ENCODE results near the gene LTO1. TPM values are rescaled to one million over a fixed set of nuclear protein-coding genes. Genes with fewer than 3 reads are reported as not detected.

Gene LTO1
- polyA plus RNA-seq, 2 of the 4 experiments (the other 2 are of a cell fraction), result 25.1 to 27.0 TPM

GRCh38 chr11:69632900-69633299 is 42.3 kb downstream of the LTO1 start:
- FAIRE-seq (no peak), DNase-seq (ENCODE audit: low read depth in 1 of 2, low spot score in 1 of 2) (no peak), ATAC-seq (no peak)
- TF ChIP-seq ATOH8 (CRISPR knock-in tag; IDR thresholded peaks at IDR 0.05; ENCODE audit: low read depth) (no peak), BHLHE40 (IDR thresholded peaks at IDR 0.05; ENCODE audit: low read depth, low read length) (no peak), POLR2A (IDR thresholded peaks at IDR 0.05; ENCODE audit: low read length) (no peak)
- 86% methylated on average over 4 of the region's 4 CpGs for WGBS (ENCODE audit: missing lambda C conversion rate)
- peaks cover 15% of the 10 kb centered on the region for H3K4me1 ChIP-seq
- H3K4me3 ChIP-seq, result no peak overlapping the region
- POLR2A ChIA-PET, result no interaction called here
- no peak overlapping the region for H3K27ac ChIP-seq
- peaks cover 10% of the 10 kb centered on the region for H3K9me3 ChIP-seq
- CTCF ChIA-PET, result interaction anchor here (1.0 to 2.4 kb wide), 3 partner anchors 10 to 532 kb away, joined by 4 to 10 read pairs (median 4); no protein-coding TSS in a partner anchor
- H3K4me2 ChIP-seq, result no peak overlapping the region

GRCh38 chr11:69630424-69630823 is 44.7 kb downstream of the LTO1 start:
- H3K27ac ChIP-seq, result no peak overlapping the region
- no peak for FAIRE-seq

GRCh38 chr11:69630017-69630416 is 45.1 kb downstream of the LTO1 start:
- FAIRE-seq (no peak), ATAC-seq (peak; percentile 61 to 83; a peak in 3 of 6 replicates), DNase-seq (ENCODE audit: low read depth in 1 of 2, low spot score in 1 of 2) (peak in 1 of 2 experiments; percentile 47)
- TF ChIP-seq CHD4 (IDR thresholded peaks at IDR 0.05; ENCODE audit: borderline replicate concordance), result no peak
- peak; percentile 80 for TF ChIP-seq USF2 (IDR thresholded peaks at IDR 0.05)
- H3K4me3 ChIP-seq, result no peak overlapping the region
- no peak overlapping the region for H3K27ac ChIP-seq
- H3K4me1 ChIP-seq, result no peaks in the 10 kb centered on the region
- POLR2A ChIA-PET, result no interaction called here
- 79% methylated on average over 2 of the region's 2 CpGs for WGBS (ENCODE audit: missing lambda C conversion rate)
- CTCF ChIA-PET, result no interaction called here
- no peak overlapping the region for H3K4me2 ChIP-seq
- H3K9me3 ChIP-seq, result peaks cover 10% of the 10 kb centered on the region

More at GRCh38 chr11:69630424-69630823, 44.7 kb downstream of the LTO1 start:
- DNase-seq (ENCODE audit: low read depth in 1 of 2, low spot score in 1 of 2), result no peak
- no peak for ATAC-seq
- no peaks in the 10 kb centered on the region for H3K4me1 ChIP-seq
- H3K4me2 ChIP-seq, result no peak overlapping the region
- CTCF ChIA-PET, result no interaction called here
- TF ChIP-seq HEYL (CRISPR knock-in tag; IDR thresholded peaks at IDR 0.05), result no peak
- no peak for TF ChIP-seq CHD4 (IDR thresholded peaks at IDR 0.05; ENCODE audit: borderline replicate concordance)
- no peak for TF ChIP-seq HES2 (IDR thresholded peaks at IDR 0.05)
- TF ChIP-seq EHMT2 (IDR thresholded peaks at IDR 0.05; ENCODE audit: low read depth), result no peak
- 80% methylated on average over 8 of the region's 8 CpGs for WGBS (ENCODE audit: missing lambda C conversion rate)
- peaks cover 10% of the 10 kb centered on the region for H3K9me3 ChIP-seq
- no peak overlapping the region for H3K4me3 ChIP-seq
- POLR2A ChIA-PET, result no interaction called here

GRCh38 chr11:69627551-69627950 is 47.6 kb downstream of the LTO1 start:
- no peak for TF ChIP-seq POLR2A (IDR thresholded peaks at IDR 0.05; ENCODE audit: low read length)
- no peak for TF ChIP-seq SREBF2 (IDR thresholded peaks at IDR 0.05)
- no peak for TF ChIP-seq RAD21 (conservative IDR thresholded peaks at IDR 0.05 in 1 of 2, IDR thresholded peaks at IDR 0.05 in 1 of 2)
- TF ChIP-seq KDM5A (IDR thresholded peaks at IDR 0.05), result no peak
- TF ChIP-seq RFX5 (IDR thresholded peaks at IDR 0.05), result no peak
- no peak for TF ChIP-seq RNF2 (IDR thresholded peaks at IDR 0.05; ENCODE audit: borderline replicate concordance, low read depth)
- no peak for TF ChIP-seq ZNF302 (CRISPR knock-in tag; IDR thresholded peaks at IDR 0.05)
- no peak for TF ChIP-seq FOXS1 (CRISPR knock-in tag; IDR thresholded peaks at IDR 0.05)
- no peak for TF ChIP-seq REST (IDR thresholded peaks at IDR 0.05)
- no peak for TF ChIP-seq POLR2AphosphoS2 (conservative IDR thresholded peaks at IDR 0.05; ENCODE audit: low read length)
- no peak for TF ChIP-seq EP300 (IDR thresholded peaks at IDR 0.05)
- no peak for TF ChIP-seq KDM1A (IDR thresholded peaks at IDR 0.05; ENCODE audit: low read depth)
- TF ChIP-seq ZC3H11A (IDR thresholded peaks at IDR 0.05), result no peak
- no peak for TF ChIP-seq USF2 (IDR thresholded peaks at IDR 0.05)
- FAIRE-seq (no peak), DNase-seq (ENCODE audit: low read depth in 1 of 2, low spot score in 1 of 2) (no peak), ATAC-seq (no peak)
- no peaks in the 10 kb centered on the region for H3K4me1 ChIP-seq
- POLR2A ChIA-PET, result no interaction called here
- H3K4me3 ChIP-seq, result no peak overlapping the region
- no peak overlapping the region for H3K4me2 ChIP-seq
- 72% methylated on average over 14 of the region's 14 CpGs for WGBS (ENCODE audit: missing lambda C conversion rate)
- no peak overlapping the region for H3K27ac ChIP-seq
- H3K9me3 ChIP-seq, result peaks cover 10% of the 10 kb centered on the region
- CTCF ChIA-PET, result interaction anchor here (0.9 to 2.0 kb wide), 5 partner anchors 10 to 526 kb away, joined by 3 to 5 read pairs (median 3); no protein-coding TSS in a partner anchor

Measured in A549 (cell line).